HFF-Myc (cell line): ENCODE results near the gene CASP14.

Experiments
- DNase-seq: peaks from one replicate; pipeline ENCODE4 v3.0.0-alpha.2; 2011; ENCODE audit warnings: low read depth; ENCODE audit errors: extremely low read depth
- H3K4me3 ChIP-seq: replicated peaks from 2 replicates; pipeline ENCODE4 v1.5.1; 2011; ENCODE audit warnings: low read depth, mild to moderate bottlenecking, control low read depth, low read length
- CTCF ChIP-seq: IDR thresholded peaks from 2 replicates; pipeline ENCODE4 v1.5.1; 2012; ENCODE audit warnings: mild to moderate bottlenecking, low read depth, low read length, control low read depth; ENCODE audit errors: missing control alignments

Gene CASP14

GRCh38 chr19:15037586-15037985 is 11.7 kb upstream of the CASP14 start:
- no peak overlapping the region for H3K4me3 ChIP-seq
- no peak for TF ChIP-seq CTCF
- DNase-seq = no peak

GRCh38 chr19:15038294-15038693 is 11.0 kb upstream of the CASP14 start:
- TF ChIP-seq CTCF = no peak
- no peak overlapping the region for H3K4me3 ChIP-seq
- no peak for DNase-seq

GRCh38 chr19:15042003-15042402 is 7.3 kb upstream of the CASP14 start:
- no peak overlapping the region for H3K4me3 ChIP-seq
- no peak for DNase-seq
- TF ChIP-seq CTCF = no peak

GRCh38 chr19:15042826-15043225 is 6.5 kb upstream of the CASP14 start:
- DNase-seq = no peak
- no peak for TF ChIP-seq CTCF
- no peak overlapping the region for H3K4me3 ChIP-seq

GRCh38 chr19:15045506-15045905 is 3.8 kb upstream of the CASP14 start:
- DNase-seq = no peak
- no peak for TF ChIP-seq CTCF
- no peak overlapping the region for H3K4me3 ChIP-seq

- no peak overlapping the region for H3K4me3 ChIP-seq
- DNase-seq = no peak
- no peak for TF ChIP-seq CTCF
Observed at GRCh38 chr19:15047680-15048079, 1.6 kb upstream of the CASP14 start.

GRCh38 chr19:15048128-15048527 is 1.2 kb upstream of the CASP14 start:
- no peak overlapping the region for H3K4me3 ChIP-seq
- DNase-seq = no peak
- TF ChIP-seq CTCF = no peak
